Nucleus accumbens (tissue), 56 donors: ENCODE results near the gene RUNDC3A.
A peak's percentile ranks its signal among the peaks of the same experiment; 100 is the strongest.
"Not testable (repeated sequence)": the region's sequence is repeated elsewhere in the genome, so short reads cannot be mapped to it uniquely, and the experiment has no call there.

Source experiments
- DNase-seq, 56 donors: peaks; one replicate each; lab custom pipeline; 2025; lab: John Stamatoyannopoulos, UW

Gene RUNDC3A

GRCh38 chr17:44338702-44339101, 30.3 kb downstream of the RUNDC3A start:
- DNase-seq: no peak

- not testable (repeated sequence) for DNase-seq
Observed at GRCh38 chr17:44340553-44340952, 32.2 kb downstream of the RUNDC3A start.

- no peak for DNase-seq
Observed at GRCh38 chr17:44343510-44344209, 35.3 kb downstream of the RUNDC3A start.

DNA sequence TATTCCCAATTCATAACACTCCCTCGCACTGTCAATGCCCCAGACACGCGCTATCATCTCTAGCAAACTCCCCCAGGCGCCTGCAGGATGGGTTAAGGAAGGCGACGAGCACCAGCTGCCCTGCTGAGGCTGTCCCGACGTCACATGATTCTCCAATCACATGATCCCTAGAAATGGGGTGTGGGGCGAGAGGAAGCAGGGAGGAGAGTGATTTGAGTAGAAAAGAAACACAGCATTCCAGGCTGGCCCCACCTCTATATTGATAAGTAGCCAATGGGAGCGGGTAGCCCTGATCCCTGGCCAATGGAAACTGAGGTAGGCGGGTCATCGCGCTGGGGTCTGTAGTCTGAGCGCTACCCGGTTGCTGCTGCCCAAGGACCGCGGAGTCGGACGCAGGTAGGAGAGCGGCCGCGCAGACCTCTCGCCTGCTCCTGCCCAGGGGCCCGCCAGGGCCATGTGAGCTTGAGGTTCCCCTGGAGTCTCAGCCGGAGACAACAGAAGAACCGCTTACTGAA, 36.6 kb downstream of the RUNDC3A start, which contains the start of gene GRN:
GRN (plus strand) TSS at position 364 of the 515 bp plus-strand sequence. CDS start 3,863 bp downstream, outside the sequence.
- peak; percentile 75 to 98 (median 95) for DNase-seq

- peak in 49 of 56 donors; percentile 28 to 86 (median 58) for DNase-seq
Observed at GRCh38 chr17:44345454-44346026, 37.1 kb downstream of the RUNDC3A start.

- no peak for DNase-seq
Observed at GRCh38 chr17:44346064-44346844, 37.9 kb downstream of the RUNDC3A start.

- not testable (repeated sequence) for DNase-seq
Observed at GRCh38 chr17:44347206-44348055, 39.0 kb downstream of the RUNDC3A start.

GRCh38 chr17:44348234-44348987, 40.0 kb downstream of the RUNDC3A start:
- DNase-seq: peak in 16 of 56 donors; percentile 8 to 56 (median 20)

- no peak for DNase-seq
Observed at GRCh38 chr17:44348988-44349364, 40.6 kb downstream of the RUNDC3A start.

DNA sequence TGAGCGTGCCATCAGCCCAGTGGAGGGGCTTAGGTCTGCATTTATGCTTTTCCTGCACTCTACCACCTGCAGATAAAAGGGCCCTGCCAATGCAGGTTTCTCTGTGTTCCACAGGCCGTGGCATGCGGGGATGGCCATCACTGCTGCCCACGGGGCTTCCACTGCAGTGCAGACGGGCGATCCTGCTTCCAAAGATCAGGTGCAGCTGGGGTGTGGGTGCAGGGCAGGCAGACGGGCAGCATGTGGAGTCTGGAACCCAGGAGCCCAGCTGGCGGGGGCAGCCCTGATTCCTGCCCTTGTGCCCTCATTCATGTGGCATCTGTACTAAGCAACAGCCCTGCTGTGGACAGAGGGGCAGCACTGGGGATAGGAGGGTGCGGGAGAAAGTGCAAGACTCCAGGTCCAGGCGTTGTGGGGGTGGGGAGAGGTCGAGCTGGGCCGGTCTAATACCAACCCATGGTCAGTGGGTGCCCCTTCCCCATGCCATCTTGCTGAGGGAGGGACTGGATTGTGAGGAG, 41.2 kb downstream of the RUNDC3A start:
- no peak for DNase-seq

- DNase-seq: peak in 42 of 56 donors; percentile 5 to 81 (median 37)
Observed at GRCh38 chr17:44350733-44351226, 42.4 kb downstream of the RUNDC3A start.

DNA sequence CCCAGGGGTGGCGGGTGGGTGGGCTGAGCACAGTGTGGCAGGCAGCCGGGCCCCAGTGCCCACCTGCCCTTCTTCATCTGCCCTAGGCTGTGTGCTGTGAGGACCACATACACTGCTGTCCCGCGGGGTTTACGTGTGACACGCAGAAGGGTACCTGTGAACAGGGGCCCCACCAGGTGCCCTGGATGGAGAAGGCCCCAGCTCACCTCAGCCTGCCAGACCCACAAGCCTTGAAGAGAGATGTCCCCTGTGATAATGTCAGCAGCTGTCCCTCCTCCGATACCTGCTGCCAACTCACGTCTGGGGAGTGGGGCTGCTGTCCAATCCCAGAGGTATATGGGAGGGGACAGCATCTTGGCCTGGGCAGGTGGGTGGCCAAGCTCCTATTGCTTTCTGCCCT, 43.1 kb downstream of the RUNDC3A start:
- no peak for DNase-seq

GRCh38 chr17:44351961-44352827, 43.8 kb downstream of the RUNDC3A start:
- no peak for DNase-seq

DNA sequence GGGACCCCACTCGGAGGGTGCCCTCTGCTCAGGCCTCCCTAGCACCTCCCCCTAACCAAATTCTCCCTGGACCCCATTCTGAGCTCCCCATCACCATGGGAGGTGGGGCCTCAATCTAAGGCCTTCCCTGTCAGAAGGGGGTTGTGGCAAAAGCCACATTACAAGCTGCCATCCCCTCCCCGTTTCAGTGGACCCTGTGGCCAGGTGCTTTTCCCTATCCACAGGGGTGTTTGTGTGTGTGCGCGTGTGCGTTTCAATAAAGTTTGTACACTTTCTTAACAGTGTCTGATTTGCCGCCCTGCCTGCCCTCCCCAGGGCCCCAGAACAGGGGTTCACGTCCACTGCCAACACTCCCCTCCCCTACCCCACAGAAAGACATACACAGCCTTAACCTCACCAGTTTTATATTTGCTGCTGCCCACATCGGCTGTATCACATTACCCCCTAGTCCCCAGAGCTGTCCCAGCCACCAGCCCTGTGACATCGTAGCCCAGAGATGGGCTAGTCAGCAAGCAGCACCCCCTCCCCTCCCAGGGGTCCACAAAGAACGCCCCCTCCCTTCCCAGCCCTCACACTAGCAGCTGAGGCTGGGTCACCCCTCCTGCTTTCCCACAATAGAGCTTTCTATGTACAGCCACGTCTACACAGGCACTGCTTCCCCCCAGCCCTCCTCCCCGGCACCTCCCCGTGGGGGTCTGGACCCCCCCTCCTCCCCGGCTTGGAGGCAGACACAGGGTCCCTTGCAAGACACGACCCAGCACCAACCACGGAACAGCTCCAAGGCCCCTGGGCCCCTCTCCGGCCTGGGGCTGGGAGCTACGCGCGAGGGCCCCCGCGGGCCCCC, 44.6 kb downstream of the RUNDC3A start:
- no peak for DNase-seq

GRCh38 chr17:44353672-44354331, 45.4 kb downstream of the RUNDC3A start:
- peak in 1 of 56 donors; percentile 30 for DNase-seq
